Measurements from ENCODE around the gene HIGD1C. TPM values are rescaled to one million over a fixed set of nuclear protein-coding genes. Genes with fewer than 3 reads are reported as not detected.

HIGD1C gene
- total and polyA plus RNA-seq, 7 experiments from 2014 or later, result not detected

GRCh38 chr12:50918584-50919316 is 33.6 kb upstream of the HIGD1C start:
- H3K27me3 Mint-ChIP-seq, result peaks cover 0 to 14% (median 0%) of the 10 kb centered on the region in 5 donors
- Histone ChIP-seq H3K36me3 (ENCODE audit: control insufficient read depth in 2 of 3, insufficient read depth in 3 of 3, low read length in 3 of 3) (no peaks in the 10 kb centered on the region), H3K27ac (ENCODE audit: low read depth, low read length) (no peak overlapping the region), H3K27me3 (ENCODE audit: control insufficient read depth in 2 of 2, insufficient read depth in 2 of 2, low read length in 2 of 2) (no peaks in the 10 kb centered on the region), H3K4me3 (ENCODE audit: low read length) (no peak overlapping the region), H3K4me1 (ENCODE audit: control insufficient read depth in 2 of 2, insufficient read depth in 2 of 2, low read length in 2 of 2) (no peaks in the 10 kb centered on the region), H3K9me3 (ENCODE audit: control insufficient read depth in 2 of 3, low read length in 3 of 3) (peaks cover 0 to 15% (median 0%) of the 10 kb centered on the region in 3 experiments)
- no peak for ATAC-seq
- no peak overlapping the region for H3K4me3 Mint-ChIP-seq
- intact Hi-C loops (cut with micrococcal nuclease), result no loop called here
- peaks cover 4 to 27% (median 17%) of the 10 kb centered on the region in 5 donors for H3K36me3 Mint-ChIP-seq
- H3K4me1 Mint-ChIP-seq, result peaks cover 0 to 12% (median 7%) of the 10 kb centered on the region in 7 donors
- H3K27ac Mint-ChIP-seq, result no peak overlapping the region
- DNase-seq, result no peak
- CTCF ChIA-PET, result interaction anchor here (0.7 kb wide), 1 partner anchor 548 kb away, joined by 3 read pairs; no protein-coding TSS in a partner anchor
- H3K9me3 Mint-ChIP-seq, result peaks cover 0 to 48% (median 23%) of the 10 kb centered on the region in 11 donors
- POLR2A ChIA-PET, result no interaction called here

DNA sequence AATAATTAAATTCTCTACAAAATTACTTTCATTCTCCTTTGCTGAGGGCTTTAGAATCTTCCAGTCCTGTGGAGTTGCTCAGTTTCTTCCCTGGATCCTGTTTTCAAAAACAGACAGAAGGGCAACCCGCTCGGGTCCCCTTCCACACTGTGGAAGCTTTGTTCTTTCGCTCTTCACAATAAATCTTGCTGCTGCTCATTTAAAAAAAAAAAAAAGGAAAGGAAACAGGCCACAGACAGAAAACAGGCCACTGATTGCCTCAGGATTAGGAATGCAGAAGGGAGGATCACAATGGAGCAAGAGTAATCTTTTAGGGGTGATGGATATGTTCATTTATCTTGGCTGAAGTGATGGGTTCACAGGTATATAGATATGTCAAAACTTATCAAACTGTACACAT is 29.5 kb upstream of the HIGD1C start:
- no peak overlapping the region for H3K4me3 Mint-ChIP-seq
- CTCF ChIA-PET, result no interaction called here
- H3K27me3 ChIP-seq (ENCODE audit: control insufficient read depth in 2 of 2, insufficient read depth in 2 of 2, low read length in 2 of 2), result no peaks in the 10 kb centered on the region
- H3K27me3 Mint-ChIP-seq, result peaks cover 0 to 5% (median 0%) of the 10 kb centered on the region in 5 donors
- H3K27ac ChIP-seq (ENCODE audit: low read depth, low read length), result no peak overlapping the region
- H3K9me3 ChIP-seq (ENCODE audit: control insufficient read depth in 2 of 3, low read length in 3 of 3), result no peaks in the 10 kb centered on the region
- peaks cover 0 to 9% (median 6%) of the 10 kb centered on the region in 5 donors for H3K36me3 Mint-ChIP-seq
- peaks cover 8 to 37% (median 24%) of the 10 kb centered on the region in 7 donors for H3K4me1 Mint-ChIP-seq
- DNase-seq (no peak), ATAC-seq (no peak)
- peaks cover 0 to 9% (median 2%) of the 10 kb centered on the region in 11 donors for H3K9me3 Mint-ChIP-seq
- H3K27ac Mint-ChIP-seq, result peak overlapping the region in 2 of 9 donors; percentile 3 to 79
- intact Hi-C loops (cut with micrococcal nuclease), result no loop called here
- POLR2A ChIA-PET, result interaction anchor here (0.7 kb wide), 2 partner anchors 25 to 66 kb away, joined by 3 read pairs; no protein-coding TSS in a partner anchor
- H3K4me3 ChIP-seq (ENCODE audit: low read length), result no peak overlapping the region
- H3K36me3 ChIP-seq (ENCODE audit: control insufficient read depth in 2 of 3, insufficient read depth in 3 of 3, low read length in 3 of 3), result no peaks in the 10 kb centered on the region
- H3K4me1 ChIP-seq (ENCODE audit: control insufficient read depth in 2 of 2, insufficient read depth in 2 of 2, low read length in 2 of 2), result peaks cover 0 to 9% of the 10 kb centered on the region in 2 donors

- Histone ChIP-seq H3K27me3 (ENCODE audit: control insufficient read depth in 2 of 2, insufficient read depth in 2 of 2, low read length in 2 of 2) (no peaks in the 10 kb centered on the region), H3K4me3 (ENCODE audit: low read length) (no peak overlapping the region), H3K9me3 (ENCODE audit: control insufficient read depth in 2 of 3, low read length in 3 of 3) (no peaks in the 10 kb centered on the region), H3K27ac (ENCODE audit: low read depth, low read length) (no peak overlapping the region), H3K36me3 (ENCODE audit: control insufficient read depth in 2 of 3, insufficient read depth in 3 of 3, low read length in 3 of 3) (no peaks in the 10 kb centered on the region), H3K4me1 (ENCODE audit: control insufficient read depth in 2 of 2, insufficient read depth in 2 of 2, low read length in 2 of 2) (peaks cover 0 to 9% of the 10 kb centered on the region in 2 donors)
- Mint-ChIP-seq H3K9me3 (peaks cover 0 to 2% (median 0%) of the 10 kb centered on the region in 11 donors), H3K27ac (peak overlapping the region in 4 of 9 donors; percentile 3 to 68 (median 44)), H3K27me3 (peaks cover 0 to 3% (median 0%) of the 10 kb centered on the region in 5 donors), H3K36me3 (peaks cover 0 to 4% (median under 1%) of the 10 kb centered on the region in 5 donors), H3K4me3 (peak overlapping the region; percentile 52 to 77 (median 67)), H3K4me1 (peaks cover 8 to 40% (median 24%) of the 10 kb centered on the region in 7 donors)
- intact Hi-C loops (cut with micrococcal nuclease), result no loop called here
- ChIA-PET CTCF (interaction anchor here (0.9 kb wide), 1 partner anchor 62 kb away, joined by 3 read pairs; no protein-coding TSS in a partner anchor), POLR2A (interaction anchor here (0.7 kb wide), 1 partner anchor 24 kb away, joined by 3 read pairs; no protein-coding TSS in a partner anchor)
- DNase-seq (no peak), ATAC-seq (no peak)
Observed at GRCh38 chr12:50923361-50924130, 28.8 kb upstream of the HIGD1C start.

- ATAC-seq, result peak; percentile 4
- H3K36me3 Mint-ChIP-seq, result peaks cover 0 to 4% (median 0%) of the 10 kb centered on the region in 5 donors
- no peaks in the 10 kb centered on the region for H3K36me3 ChIP-seq (ENCODE audit: control insufficient read depth in 2 of 3, insufficient read depth in 3 of 3, low read length in 3 of 3)
- H3K4me3 Mint-ChIP-seq, result peak overlapping the region in 9 of 10 donors; percentile 53 to 77 (median 67)
- H3K27me3 ChIP-seq (ENCODE audit: control insufficient read depth in 2 of 2, insufficient read depth in 2 of 2, low read length in 2 of 2), result no peaks in the 10 kb centered on the region
- peaks cover 0 to 3% (median 0%) of the 10 kb centered on the region in 5 donors for H3K27me3 Mint-ChIP-seq
- no peak for DNase-seq
- peaks cover 0 to 2% (median 0%) of the 10 kb centered on the region in 11 donors for H3K9me3 Mint-ChIP-seq
- peaks cover 0 to 9% of the 10 kb centered on the region in 2 donors for H3K4me1 ChIP-seq (ENCODE audit: control insufficient read depth in 2 of 2, insufficient read depth in 2 of 2, low read length in 2 of 2)
- ChIA-PET CTCF (interaction anchor here (0.9 kb wide), 1 partner anchor 61 kb away, joined by 3 read pairs; no protein-coding TSS in a partner anchor), POLR2A (no interaction called here)
- peak overlapping the region in 4 of 9 donors; percentile 31 to 68 (median 44) for H3K27ac Mint-ChIP-seq
- H3K27ac ChIP-seq (ENCODE audit: low read depth, low read length), result no peak overlapping the region
- H3K4me3 ChIP-seq (ENCODE audit: low read length), result no peak overlapping the region
- no peaks in the 10 kb centered on the region for H3K9me3 ChIP-seq (ENCODE audit: control insufficient read depth in 2 of 3, low read length in 3 of 3)
- intact Hi-C loops (cut with micrococcal nuclease), result no loop called here
- peaks cover 8 to 40% (median 24%) of the 10 kb centered on the region in 7 donors for H3K4me1 Mint-ChIP-seq
Observed at GRCh38 chr12:50924131-50924438, 28.3 kb upstream of the HIGD1C start.

- H3K36me3 ChIP-seq (ENCODE audit: control insufficient read depth in 2 of 3, insufficient read depth in 3 of 3, low read length in 3 of 3), result no peaks in the 10 kb centered on the region
- peak overlapping the region; percentile 53 to 84 (median 74) for H3K4me3 Mint-ChIP-seq
- no peak overlapping the region for H3K27ac ChIP-seq (ENCODE audit: low read depth, low read length)
- DNase-seq (peak in 4 of 9 donors; percentile 1 to 9 (median 4)), ATAC-seq (peak; percentile 85)
- peak overlapping the region in 5 of 9 donors; percentile 1 to 93 (median 56) for H3K27ac Mint-ChIP-seq
- peaks cover 0 to 4% (median 0%) of the 10 kb centered on the region in 5 donors for H3K36me3 Mint-ChIP-seq
- ChIA-PET POLR2A (interaction anchor here (0.8 kb wide), 1 partner anchor 30 kb away, joined by 3 read pairs; no protein-coding TSS in a partner anchor), CTCF (interaction anchor here (0.9 kb wide), 1 partner anchor 61 kb away, joined by 3 read pairs; no protein-coding TSS in a partner anchor)
- no peaks in the 10 kb centered on the region for H3K27me3 ChIP-seq (ENCODE audit: control insufficient read depth in 2 of 2, insufficient read depth in 2 of 2, low read length in 2 of 2)
- H3K27me3 Mint-ChIP-seq, result peaks cover 0 to 3% (median 0%) of the 10 kb centered on the region in 5 donors
- H3K4me1 ChIP-seq (ENCODE audit: control insufficient read depth in 2 of 2, insufficient read depth in 2 of 2, low read length in 2 of 2), result peaks cover 0 to 9% of the 10 kb centered on the region in 2 donors
- no peaks in the 10 kb centered on the region for H3K9me3 ChIP-seq (ENCODE audit: control insufficient read depth in 2 of 3, low read length in 3 of 3)
- intact Hi-C loops (cut with micrococcal nuclease), result no loop called here
- no peak overlapping the region for H3K4me3 ChIP-seq (ENCODE audit: low read length)
- H3K9me3 Mint-ChIP-seq, result peaks cover 0 to 2% (median 0%) of the 10 kb centered on the region in 11 donors
- peaks cover 8 to 40% (median 24%) of the 10 kb centered on the region in 7 donors for H3K4me1 Mint-ChIP-seq
Observed at GRCh38 chr12:50924439-50925341, 27.7 kb upstream of the HIGD1C start.

DNA sequence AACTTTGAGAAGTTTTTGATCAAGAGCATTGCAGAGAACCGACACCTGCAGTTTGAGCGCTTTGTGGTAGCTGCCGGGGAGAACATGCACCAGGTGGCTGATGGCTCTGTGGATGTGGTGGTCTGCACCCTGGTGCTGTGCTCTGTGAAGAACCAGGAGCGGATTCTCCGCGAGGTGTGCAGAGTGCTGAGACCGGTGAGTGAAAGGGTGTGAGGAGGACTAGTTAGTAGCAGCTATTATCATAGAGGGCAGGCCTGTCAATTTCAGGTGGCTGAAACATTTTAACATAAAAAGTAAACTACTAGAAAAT is 27.0 kb upstream of the HIGD1C start:
- Histone ChIP-seq H3K4me3 (ENCODE audit: low read length) (no peak overlapping the region), H3K27ac (ENCODE audit: low read depth, low read length) (no peak overlapping the region), H3K36me3 (ENCODE audit: control insufficient read depth in 2 of 3, insufficient read depth in 3 of 3, low read length in 3 of 3) (no peaks in the 10 kb centered on the region), H3K9me3 (ENCODE audit: control insufficient read depth in 2 of 3, low read length in 3 of 3) (no peaks in the 10 kb centered on the region), H3K27me3 (ENCODE audit: control insufficient read depth in 2 of 2, insufficient read depth in 2 of 2, low read length in 2 of 2) (no peaks in the 10 kb centered on the region), H3K4me1 (ENCODE audit: control insufficient read depth in 2 of 2, insufficient read depth in 2 of 2, low read length in 2 of 2) (peaks cover 0 to 9% of the 10 kb centered on the region in 2 donors)
- intact Hi-C loops (cut with micrococcal nuclease), result no loop called here
- Mint-ChIP-seq H3K4me1 (peaks cover 8 to 40% (median 24%) of the 10 kb centered on the region in 7 donors), H3K4me3 (peak overlapping the region in 9 of 10 donors; percentile 53 to 82 (median 72)), H3K9me3 (no peaks in the 10 kb centered on the region), H3K27me3 (no peaks in the 10 kb centered on the region), H3K27ac (peak overlapping the region in 4 of 9 donors; percentile 1 to 74 (median 12)), H3K36me3 (no peaks in the 10 kb centered on the region)
- POLR2A ChIA-PET, result no interaction called here
- CTCF ChIA-PET, result no interaction called here
- DNase-seq (no peak), ATAC-seq (peak; percentile 13)

All from naive thymus-derived CD4-positive, alpha-beta T cell (primary cell).